Astrocyte (in vitro differentiated cells and primary cell): ENCODE data around the gene ANKDD1A. TPM values are rescaled to one million over a fixed set of nuclear protein-coding genes. Genes with fewer than 3 reads are reported as not detected.

Source experiments
- DNase-seq: peaks from one replicate; pipeline ENCODE4 v3.0.0-alpha.2; 2010; ENCODE audit warnings: low read depth
- FAIRE-seq: peaks from 2 replicates; lab custom pipeline; 2011; peaks lifted over from hg19 to GRCh38; lab: Jason Lieb, UNC
- H2AFZ ChIP-seq: 2 replicates; pipeline ENCODE4 v1.6.0; 2012; ENCODE audit warnings: low read depth, low read length, inconsistent platforms
- H3K27ac ChIP-seq: 2 replicates; pipeline ENCODE4 v1.5.1; 2011; ENCODE audit warnings: low read depth, low read length, inconsistent platforms
- H3K27me3 ChIP-seq: 2 replicates; pipeline ENCODE4 v1.6.0; 2011; ENCODE audit warnings: low read length, inconsistent platforms; ENCODE audit not compliant: insufficient read depth
- H3K36me3 ChIP-seq: 2 replicates; pipeline ENCODE4 v1.5.1; 2011; ENCODE audit warnings: low read length, inconsistent platforms; ENCODE audit not compliant: insufficient read depth
- H3K4me1 ChIP-seq: 2 replicates; pipeline ENCODE4 v1.5.1; 2011; ENCODE audit warnings: low read length, inconsistent platforms; ENCODE audit not compliant: insufficient read depth
- H3K4me2 ChIP-seq: 2 replicates; pipeline ENCODE4 v1.6.0; 2012; ENCODE audit warnings: low read length, inconsistent platforms
- H3K4me3 ChIP-seq: 2 replicates; pipeline ENCODE4 v1.5.1; 2011; ENCODE audit warnings: low read depth, mild to moderate bottlenecking, low read length, inconsistent platforms; ENCODE audit not compliant: insufficient read depth
- H3K79me2 ChIP-seq: 2 replicates; pipeline ENCODE4 v1.6.0; 2012; ENCODE audit warnings: mild to moderate bottlenecking, low read length, inconsistent platforms; ENCODE audit not compliant: insufficient read depth
- H3K9ac ChIP-seq: 2 replicates; pipeline ENCODE4 v1.6.0; 2012; ENCODE audit warnings: mild to moderate bottlenecking, low read length, inconsistent platforms
- H3K9me3 ChIP-seq: 2 replicates; pipeline ENCODE4 v1.5.1; 2012; ENCODE audit warnings: low read depth, mild to moderate bottlenecking, low read length, inconsistent platforms; ENCODE audit not compliant: insufficient read depth
- H4K20me1 ChIP-seq: 2 replicates; pipeline ENCODE4 v1.6.0; 2012; ENCODE audit warnings: low read length, inconsistent platforms; ENCODE audit not compliant: insufficient read depth
- H3K27ac Mint-ChIP-seq: one replicate; pipeline ENCODE4 v1.8.0; 2021; ENCODE audit warnings: mild to moderate bottlenecking, mixed read lengths; ENCODE audit not compliant: unreplicated experiment
- H3K27me3 Mint-ChIP-seq: one replicate; pipeline ENCODE4 v1.8.0; 2021; ENCODE audit warnings: low read depth, mixed read lengths; ENCODE audit not compliant: unreplicated experiment
- H3K36me3 Mint-ChIP-seq: one replicate; pipeline ENCODE4 v1.8.0; 2021; ENCODE audit warnings: low read depth, mixed read lengths; ENCODE audit not compliant: unreplicated experiment
- H3K4me1 Mint-ChIP-seq: one replicate; pipeline ENCODE4 v1.8.0; 2021; ENCODE audit warnings: low read depth, mixed read lengths; ENCODE audit not compliant: unreplicated experiment
- H3K4me3 Mint-ChIP-seq: one replicate; pipeline ENCODE4 v1.8.0; 2021; ENCODE audit warnings: mild to moderate bottlenecking, moderate library complexity, mixed read lengths; ENCODE audit not compliant: unreplicated experiment
- H3K9me3 Mint-ChIP-seq: one replicate; pipeline ENCODE4 v1.8.0; 2021; ENCODE audit warnings: mild to moderate bottlenecking, mixed read lengths; ENCODE audit not compliant: unreplicated experiment
- EZH2 ChIP-seq: IDR thresholded peaks from 2 replicates; pipeline ENCODE4 v1.6.1; 2012; ENCODE audit warnings: mild to moderate bottlenecking, low read length, inconsistent platforms; ENCODE audit not compliant: insufficient read depth
- total RNA-seq: library from RNA; stranded (reverse); gene quantifications from 2 replicates; pipeline ENCODE4 v1.2.1, GENCODE V29; 2021
- TF ChIP-seq, protein P1 (sequence below): IDR thresholded peaks from 2 replicates; pipeline ENCODE4 v1.5.1; 2011; ENCODE audit warnings: low read depth, mild to moderate bottlenecking, inconsistent platforms, low read length, moderate library complexity; ENCODE audit not compliant: insufficient read depth

Gene ANKDD1A
- total RNA-seq, 1 donor from 2014 or later, result 1.6 TPM

DNA sequence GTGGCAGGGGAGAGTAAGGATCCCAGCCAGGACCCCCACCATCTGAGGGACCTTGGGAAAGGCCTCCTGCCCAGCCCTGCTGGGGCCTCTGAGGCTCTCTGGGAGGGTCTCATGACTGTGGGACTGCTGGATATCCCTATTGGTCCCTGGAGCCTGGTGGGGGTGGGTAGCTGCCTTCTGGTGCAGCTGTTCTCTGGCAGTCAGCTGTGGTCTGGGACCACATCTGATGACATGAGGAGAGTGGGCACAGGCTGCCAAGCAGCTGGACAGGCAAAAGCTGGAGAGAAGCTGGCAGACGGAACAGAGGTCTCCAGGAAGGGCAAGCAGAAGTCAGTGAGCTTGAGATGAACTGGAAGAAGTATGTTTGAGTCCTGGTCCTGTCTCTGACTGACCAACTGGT is 47.6 kb upstream of the ANKDD1A start:
- H3K27ac Mint-ChIP-seq, result peak overlapping the region; percentile 41
- no peak overlapping the region for H3K4me2 ChIP-seq
- H3K4me3 Mint-ChIP-seq, result peak overlapping the region; percentile 20
- no peak overlapping the region for H3K4me3 ChIP-seq
- H3K27me3 ChIP-seq, result no peaks in the 10 kb centered on the region
- no peak overlapping the region for H2AFZ ChIP-seq
- TF ChIP-seq, protein P1, sequence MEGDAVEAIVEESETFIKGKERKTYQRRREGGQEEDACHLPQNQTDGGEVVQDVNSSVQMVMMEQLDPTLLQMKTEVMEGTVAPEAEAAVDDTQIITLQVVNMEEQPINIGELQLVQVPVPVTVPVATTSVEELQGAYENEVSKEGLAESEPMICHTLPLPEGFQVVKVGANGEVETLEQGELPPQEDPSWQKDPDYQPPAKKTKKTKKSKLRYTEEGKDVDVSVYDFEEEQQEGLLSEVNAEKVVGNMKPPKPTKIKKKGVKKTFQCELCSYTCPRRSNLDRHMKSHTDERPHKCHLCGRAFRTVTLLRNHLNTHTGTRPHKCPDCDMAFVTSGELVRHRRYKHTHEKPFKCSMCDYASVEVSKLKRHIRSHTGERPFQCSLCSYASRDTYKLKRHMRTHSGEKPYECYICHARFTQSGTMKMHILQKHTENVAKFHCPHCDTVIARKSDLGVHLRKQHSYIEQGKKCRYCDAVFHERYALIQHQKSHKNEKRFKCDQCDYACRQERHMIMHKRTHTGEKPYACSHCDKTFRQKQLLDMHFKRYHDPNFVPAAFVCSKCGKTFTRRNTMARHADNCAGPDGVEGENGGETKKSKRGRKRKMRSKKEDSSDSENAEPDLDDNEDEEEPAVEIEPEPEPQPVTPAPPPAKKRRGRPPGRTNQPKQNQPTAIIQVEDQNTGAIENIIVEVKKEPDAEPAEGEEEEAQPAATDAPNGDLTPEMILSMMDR, result no peak
- no peak for TF ChIP-seq EZH2
- peaks cover 16% of the 10 kb centered on the region for H3K4me1 ChIP-seq
- no peaks in the 10 kb centered on the region for H3K9me3 ChIP-seq
- peaks cover 4% of the 10 kb centered on the region for H3K79me2 ChIP-seq
- H3K27ac ChIP-seq, result no peak overlapping the region
- no peak overlapping the region for H3K9ac ChIP-seq
- DNase-seq, result no peak
- no peaks in the 10 kb centered on the region for H3K27me3 Mint-ChIP-seq
- no peak for FAIRE-seq
- H3K4me1 Mint-ChIP-seq, result peaks cover 26% of the 10 kb centered on the region
- H4K20me1 ChIP-seq, result peaks cover 32% of the 10 kb centered on the region
- H3K36me3 Mint-ChIP-seq, result peaks cover 15% of the 10 kb centered on the region
- H3K36me3 ChIP-seq, result no peaks in the 10 kb centered on the region
- H3K9me3 Mint-ChIP-seq, result no peaks in the 10 kb centered on the region

DNA sequence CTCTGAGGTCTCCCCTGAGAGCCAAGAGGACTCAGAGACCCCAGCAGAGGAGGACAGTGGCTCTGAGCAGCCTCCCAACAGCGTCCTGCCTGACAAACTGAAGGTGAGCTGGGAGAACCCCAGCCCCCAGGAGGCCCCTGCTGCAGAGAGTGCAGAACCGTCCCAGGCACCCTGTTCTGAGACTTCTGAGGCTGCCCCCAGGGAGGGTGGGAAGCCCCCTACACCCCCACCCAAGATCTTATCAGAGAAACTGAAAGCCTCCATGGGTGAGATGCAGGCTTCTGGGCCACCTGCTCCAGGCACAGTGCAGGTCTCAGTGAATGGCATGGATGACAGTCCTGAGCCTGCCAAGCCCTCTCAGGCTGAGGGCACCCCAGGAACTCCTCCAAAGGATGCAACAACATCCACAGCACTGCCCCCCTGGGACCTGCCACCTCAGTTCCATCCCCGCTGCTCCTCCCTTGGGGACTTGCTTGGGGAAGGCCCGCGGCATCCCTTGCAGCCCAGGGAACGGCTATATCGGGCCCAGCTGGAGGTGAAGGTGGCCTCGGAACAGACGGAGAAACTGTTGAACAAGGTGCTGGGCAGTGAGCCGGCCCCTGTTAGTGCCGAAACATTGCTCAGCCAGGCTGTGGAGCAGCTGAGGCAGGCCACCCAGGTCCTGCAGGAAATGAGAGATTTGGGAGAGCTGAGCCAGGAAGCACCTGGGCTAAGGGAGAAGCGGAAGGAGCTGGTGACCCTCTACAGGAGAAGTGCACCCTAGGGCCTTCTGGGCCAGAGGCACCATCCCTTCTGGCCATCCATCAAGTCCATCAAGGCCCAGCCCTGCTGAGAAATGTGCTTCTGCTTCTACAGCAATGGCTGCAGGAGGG is 46.3 kb upstream of the ANKDD1A start:
- DNase-seq (no peak), FAIRE-seq (no peak)
- Histone ChIP-seq H3K79me2 (no peaks in the 10 kb centered on the region), H3K27me3 (no peaks in the 10 kb centered on the region), H3K9ac (no peak overlapping the region), H3K4me2 (peak overlapping the region; percentile 52), H3K9me3 (no peaks in the 10 kb centered on the region), H3K27ac (peak overlapping the region; percentile 13), H3K36me3 (no peaks in the 10 kb centered on the region), H2AFZ (no peak overlapping the region), H3K4me3 (no peak overlapping the region), H4K20me1 (peaks cover 19% of the 10 kb centered on the region), H3K4me1 (peaks cover 16% of the 10 kb centered on the region)
- no peak for TF ChIP-seq EZH2
- TF ChIP-seq, protein P1, result no peak
- Mint-ChIP-seq H3K4me3 (no peak overlapping the region), H3K27ac (peak overlapping the region; percentile 62), H3K27me3 (no peaks in the 10 kb centered on the region), H3K9me3 (no peaks in the 10 kb centered on the region), H3K4me1 (peaks cover 24% of the 10 kb centered on the region), H3K36me3 (peaks cover 12% of the 10 kb centered on the region)
